PFSK-1 (cell line): ENCODE data around the gene MYBPC1.

ENCODE experiments used
- POLR2AphosphoS5 ChIP-seq: IDR thresholded peaks from 2 replicates; pipeline ENCODE4 v1.6.1; 2012; ENCODE audit warnings: low read depth, mild to moderate bottlenecking, control low read depth, low read length, moderate library complexity
- TAF1 ChIP-seq: IDR thresholded peaks from 2 replicates; pipeline ENCODE4 v1.6.1; 2012; ENCODE audit warnings: low read length, control low read depth, borderline replicate concordance; ENCODE audit not compliant: insufficient read depth

DNA sequence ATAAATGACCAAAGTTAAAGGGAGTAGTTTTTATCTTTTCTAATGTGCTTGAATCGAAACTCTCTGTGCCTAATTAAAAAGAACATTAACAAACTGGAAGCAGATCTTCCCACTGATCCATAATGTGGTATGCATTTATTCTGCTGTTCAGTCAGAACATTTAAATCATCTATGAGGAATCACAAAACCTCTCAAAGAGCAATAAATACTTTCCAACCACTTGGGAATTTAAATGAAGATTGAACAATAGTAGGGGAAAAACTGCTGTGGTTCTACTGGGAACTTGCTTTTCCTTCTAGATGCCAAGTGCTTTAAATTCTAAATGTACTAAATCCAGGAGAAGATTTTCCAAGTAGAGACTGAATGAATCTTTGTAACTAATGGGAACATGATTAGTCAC, 90.3 kb downstream of the MYBPC1 start:
- no peak for TF ChIP-seq TAF1
- TF ChIP-seq POLR2AphosphoS5: no peak
